Stimulated activated CD4-positive, alpha-beta T cell treated with anti-CD3 and anti-CD28 coated beads, Interleukin-1b, Interleukin-23, amount 100 ng/mL, for 48 hours (primary cell): ENCODE data around the gene STX7.
"Not testable (repeated sequence)": the region's sequence is repeated elsewhere in the genome, so short reads cannot be mapped to it uniquely, and the experiment has no call there.

Experiments used
- DNase-seq: peaks from one replicate; pipeline ENCODE4 v3.0.0-alpha.2; 2020

Gene STX7

DNA sequence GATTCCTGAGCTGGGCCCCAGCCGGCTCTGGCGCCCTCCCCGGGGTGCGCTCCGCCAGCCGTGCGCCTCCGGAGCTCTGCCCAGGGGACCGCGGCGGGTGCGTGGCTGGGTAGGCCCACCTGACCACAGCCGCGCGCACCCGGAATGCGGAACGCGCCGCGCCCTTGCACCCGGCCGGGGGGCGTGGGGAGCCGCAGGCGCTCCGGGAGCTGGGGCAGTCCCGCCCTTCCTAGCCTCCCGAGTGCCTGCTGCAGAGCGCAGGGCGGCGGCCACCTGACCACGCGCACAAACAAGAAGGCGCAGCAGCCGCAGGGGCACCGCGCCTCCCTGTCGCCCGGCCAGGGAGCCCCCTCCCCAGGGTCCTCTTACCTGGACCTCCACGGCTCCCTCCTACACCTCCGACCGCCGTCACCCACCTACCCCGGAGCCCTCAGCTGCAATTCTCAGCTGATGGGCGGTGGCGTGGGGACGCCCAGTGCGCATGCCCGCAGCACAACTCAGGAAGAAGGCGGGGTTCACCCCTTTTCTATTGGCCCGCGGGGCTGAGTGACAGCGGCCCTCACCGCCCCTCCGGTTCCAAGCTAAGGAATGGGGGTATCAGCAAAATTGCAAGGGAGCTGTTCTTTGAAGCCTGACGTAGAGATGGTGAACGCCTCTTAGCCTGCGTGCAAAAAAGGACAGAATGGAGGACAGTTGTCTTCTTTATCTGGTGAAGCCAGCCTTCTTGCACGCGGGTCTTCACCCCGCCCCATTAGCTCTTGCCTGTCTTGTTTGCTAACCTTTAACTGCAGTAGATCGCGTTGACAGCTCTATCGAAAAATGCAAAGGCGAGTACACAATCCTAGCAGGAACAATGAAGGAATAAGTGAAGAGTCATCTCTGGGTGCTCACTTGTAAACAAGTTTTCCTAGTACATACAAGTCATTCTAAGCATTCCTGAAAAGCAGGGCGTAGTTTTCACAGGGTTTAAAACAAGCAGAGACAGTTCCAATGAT, at the start of gene STX7:
STX7 (minus strand) TSS at position 479 of the 995 bp plus-strand sequence. CDS start 9,586 bp downstream, outside the sequence.
- peak; percentile 87 for DNase-seq

GRCh38 chr6:132560087-132560486, 47.2 kb upstream of the STX7 start:
- not testable (repeated sequence) for DNase-seq

GRCh38 chr6:132552372-132552771, 39.5 kb upstream of the STX7 start, which contains the start of gene TAAR8:
TAAR8 (plus strand) TSS chr6:132552672; CDS start chr6:132552693, 21 bp downstream.
- DNase-seq: no peak

DNA sequence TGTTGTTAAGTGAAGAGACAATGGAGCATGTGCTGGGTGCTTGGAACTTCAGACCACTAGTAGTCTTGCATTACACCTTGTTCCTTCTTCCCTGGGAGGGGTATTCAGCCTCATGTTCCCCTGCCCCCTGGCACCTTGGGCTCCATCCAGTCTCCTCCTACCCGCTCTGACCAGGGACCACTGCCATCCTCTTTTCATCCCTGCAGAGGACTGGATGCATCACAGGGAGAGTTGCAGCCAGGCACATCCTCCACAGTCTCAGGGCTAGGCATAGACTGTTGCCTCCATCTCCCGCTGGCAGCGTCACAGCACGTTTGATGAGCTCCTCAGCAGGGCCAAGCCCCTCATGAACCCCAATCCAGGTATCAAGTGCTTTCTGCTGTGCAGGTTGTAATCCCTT, 38.3 kb upstream of the STX7 start:
- no peak for DNase-seq

DNA sequence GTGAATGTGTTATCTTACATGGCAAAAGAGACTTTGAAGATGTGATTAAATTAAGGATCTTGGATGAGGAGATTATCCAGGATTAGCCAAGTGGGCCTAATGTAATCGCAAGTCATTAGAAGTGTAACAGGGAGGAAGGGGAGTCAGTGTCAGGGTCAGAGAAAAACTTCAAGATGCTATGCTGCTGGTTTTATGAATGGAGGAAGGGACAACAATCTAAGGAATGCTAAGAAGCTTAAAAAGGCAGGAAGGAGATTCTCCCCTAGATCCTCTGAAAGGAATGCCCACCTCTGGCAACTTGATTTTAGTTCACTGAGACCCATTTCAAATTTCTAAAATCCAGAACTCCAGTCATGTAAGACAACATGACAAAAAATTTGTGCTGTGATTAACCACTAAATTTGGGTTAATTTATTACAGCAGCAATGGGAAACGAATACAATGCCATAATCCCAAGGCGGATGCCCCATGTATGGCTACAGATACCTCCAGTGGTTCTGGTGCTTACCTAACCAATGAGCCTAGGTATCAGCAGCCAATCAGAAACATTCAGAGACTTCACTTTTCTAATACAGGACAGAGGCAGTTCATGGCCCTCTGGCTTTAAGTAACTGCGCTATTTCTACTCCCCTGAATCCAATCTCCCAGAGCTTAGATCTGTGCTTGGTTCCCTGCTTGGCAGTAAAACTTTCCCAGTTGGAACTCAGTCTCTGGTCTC, 36.0 kb upstream of the STX7 start:
- no peak for DNase-seq

DNA sequence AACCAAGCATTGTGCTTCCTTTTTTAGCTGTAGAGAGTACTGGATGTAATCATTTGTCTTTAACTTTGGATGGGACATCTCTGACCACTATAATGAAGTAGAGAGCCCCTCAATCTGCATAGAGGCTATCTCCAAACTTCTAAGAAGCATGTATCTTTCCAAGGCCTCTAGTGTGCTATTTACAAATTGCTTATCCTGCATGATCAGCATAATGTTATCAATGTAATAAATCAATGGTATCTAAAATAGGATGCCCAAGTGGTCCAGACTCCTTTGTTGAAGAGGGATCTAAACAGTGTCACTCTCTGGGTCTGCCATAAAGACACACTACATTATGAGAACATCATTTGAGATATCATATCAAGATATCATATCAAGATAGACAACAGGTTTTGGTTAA, 31.9 kb upstream of the STX7 start:
- DNase-seq: no peak

DNA sequence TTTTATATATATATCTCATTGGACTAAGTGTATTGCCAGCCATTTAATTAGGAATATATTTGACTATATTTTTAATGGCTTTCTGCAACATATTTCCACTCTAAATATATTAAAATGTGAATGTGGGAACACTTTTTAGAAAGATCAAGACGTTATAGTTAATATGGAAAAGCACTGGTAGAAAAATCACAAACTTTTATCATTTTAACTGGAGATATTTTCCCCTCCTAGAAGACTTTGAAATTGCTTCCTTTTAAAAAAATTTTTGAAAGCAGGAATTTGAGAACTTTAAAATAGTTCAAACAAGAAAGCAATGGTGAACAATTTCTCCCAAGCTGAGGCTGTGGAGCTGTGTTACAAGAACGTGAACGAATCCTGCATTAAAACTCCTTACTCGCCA, 25.1 kb upstream of the STX7 start, which contains the start of gene TAAR9:
TAAR9 (plus strand) TSS at position 301 of the 400 bp plus-strand sequence; CDS start at position 314, 13 bp downstream.
- DNase-seq: no peak

- no peak for DNase-seq
Measured at GRCh38 chr6:132537145-132537544, 24.2 kb upstream of the STX7 start.

DNA sequence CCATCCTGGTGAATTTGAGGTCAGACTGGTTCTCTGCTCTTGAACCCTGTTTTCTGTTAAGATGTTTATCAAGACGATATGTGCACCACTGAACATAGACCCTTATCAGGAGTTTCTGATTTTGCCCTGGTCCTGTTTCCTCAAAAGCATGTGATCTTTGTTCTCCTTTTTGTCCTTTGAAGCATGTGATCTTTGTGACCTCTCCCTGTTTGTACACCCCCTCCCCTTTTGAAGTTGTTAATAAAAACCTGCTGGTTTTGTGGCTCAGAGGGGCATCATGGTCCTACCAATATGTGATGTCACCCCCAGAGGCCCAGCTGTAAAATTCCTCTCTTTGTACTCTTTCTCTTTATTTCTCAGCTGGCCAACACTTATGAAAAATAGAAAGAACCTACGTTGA, 21.6 kb upstream of the STX7 start:
- not testable (repeated sequence) for DNase-seq

DNA sequence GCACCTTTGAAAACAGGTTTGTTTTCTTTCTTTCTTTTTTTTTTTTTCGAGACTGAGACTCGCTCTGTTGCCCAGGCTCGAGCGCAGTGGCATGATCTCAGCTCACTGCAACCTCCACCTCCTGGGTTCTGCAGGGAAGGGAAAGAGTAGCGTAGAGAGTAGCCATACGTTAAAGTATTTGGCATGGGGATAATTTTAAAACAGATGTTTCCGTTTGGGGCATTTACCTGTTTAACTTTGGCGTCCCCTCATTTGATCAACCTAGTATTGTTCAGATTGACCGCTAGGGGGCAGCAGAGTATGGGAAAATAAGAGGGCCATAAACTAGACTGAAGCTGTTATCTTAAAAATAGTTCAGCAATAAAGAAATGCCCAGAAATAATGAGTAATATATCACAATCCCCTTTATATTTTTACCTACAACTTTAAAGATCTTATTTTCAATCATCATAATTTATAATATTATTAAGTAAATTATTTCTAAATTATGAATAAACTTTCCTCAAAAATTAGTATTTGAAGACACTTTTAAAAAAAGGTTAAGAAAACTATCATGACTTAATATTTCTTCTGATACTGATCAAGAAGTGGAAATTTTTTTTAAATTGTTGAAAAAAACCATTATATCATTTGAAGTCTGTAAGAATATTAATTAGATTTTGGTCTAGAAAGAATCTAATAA, 17.5 kb upstream of the STX7 start:
- peak; percentile 58 for DNase-seq

DNA sequence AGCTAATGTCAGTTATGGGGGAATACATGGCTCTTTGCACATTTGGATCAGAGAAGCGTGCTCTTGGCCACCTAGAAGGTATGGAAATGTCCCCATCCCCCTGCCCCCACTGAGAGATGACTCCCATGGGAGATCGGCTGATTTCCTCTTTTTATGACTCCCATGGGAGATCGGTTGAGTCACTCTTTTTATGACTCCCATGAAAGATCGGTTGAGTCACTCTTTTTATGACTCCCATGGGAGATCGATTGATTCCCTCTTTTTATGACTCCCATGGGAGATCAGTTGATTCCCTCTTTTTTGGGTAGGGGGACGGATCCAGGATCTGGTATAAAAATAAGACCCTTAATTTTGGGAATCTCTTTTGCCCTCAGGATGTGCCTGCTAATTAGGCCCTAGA, 14.9 kb upstream of the STX7 start:
- no peak for DNase-seq

DNA sequence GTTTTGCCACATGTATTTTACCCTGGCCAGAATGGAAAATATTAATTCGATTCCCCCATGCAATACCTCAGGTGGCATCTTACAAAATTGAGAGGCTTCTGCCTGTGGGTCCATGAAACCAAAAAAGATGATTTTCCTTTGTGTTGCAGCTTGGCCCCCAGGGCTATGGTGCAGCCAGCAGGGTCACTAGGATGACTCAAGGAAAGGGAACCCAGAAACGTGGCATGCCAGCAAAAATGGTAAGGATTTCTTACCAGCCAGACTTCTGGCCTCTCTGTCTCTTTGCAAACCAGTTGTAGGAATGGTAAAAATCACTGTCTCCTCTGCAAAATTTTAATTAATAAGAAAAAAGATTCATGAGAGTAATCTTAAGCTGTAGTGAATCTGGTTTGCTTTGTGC, 13.5 kb upstream of the STX7 start:
- DNase-seq: no peak

DNA sequence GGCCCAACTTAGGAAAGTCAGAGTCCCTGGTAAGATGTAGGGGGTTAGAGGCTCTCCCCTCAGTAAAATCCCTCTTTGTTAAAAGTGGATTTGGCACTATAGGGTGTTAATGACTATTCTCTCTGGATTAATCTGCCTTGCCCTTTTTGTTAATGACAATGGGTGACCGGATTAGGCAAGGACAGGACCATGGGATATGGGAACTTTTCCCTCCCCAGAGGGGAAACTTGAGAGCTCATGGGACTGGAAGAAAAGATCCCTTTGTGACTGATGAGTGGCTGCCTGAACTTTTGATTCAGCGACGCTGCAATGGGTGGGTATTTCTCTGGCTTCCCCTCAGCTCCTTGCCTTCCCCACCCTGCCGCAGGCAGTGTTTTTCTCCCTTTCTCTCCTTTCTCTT, 12.9 kb upstream of the STX7 start:
- DNase-seq: no peak

GRCh38 chr6:132524646-132525045, 11.7 kb upstream of the STX7 start:
- no peak for DNase-seq

DNA sequence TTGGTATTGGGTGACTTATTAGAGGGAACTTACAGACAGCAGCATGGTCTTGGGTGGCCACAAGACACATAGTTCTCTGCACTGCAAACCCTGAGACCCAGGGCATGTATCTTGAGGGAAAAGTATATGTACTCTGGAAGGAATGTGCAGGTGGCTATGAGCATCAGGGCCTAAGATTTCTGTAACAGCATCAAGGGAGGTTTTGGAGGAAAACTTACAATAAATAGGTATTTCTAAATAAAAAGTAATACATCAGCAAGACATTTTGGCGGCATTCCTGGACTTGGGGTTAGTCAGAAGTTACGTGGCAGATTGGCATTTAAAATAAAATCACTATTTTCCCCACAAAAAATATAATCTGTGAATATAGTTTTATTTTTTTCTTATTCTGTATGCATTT, 8.0 kb upstream of the STX7 start:
- DNase-seq: no peak

GRCh38 chr6:132515386-132515785, 2.5 kb upstream of the STX7 start:
- DNase-seq: no peak

DNA sequence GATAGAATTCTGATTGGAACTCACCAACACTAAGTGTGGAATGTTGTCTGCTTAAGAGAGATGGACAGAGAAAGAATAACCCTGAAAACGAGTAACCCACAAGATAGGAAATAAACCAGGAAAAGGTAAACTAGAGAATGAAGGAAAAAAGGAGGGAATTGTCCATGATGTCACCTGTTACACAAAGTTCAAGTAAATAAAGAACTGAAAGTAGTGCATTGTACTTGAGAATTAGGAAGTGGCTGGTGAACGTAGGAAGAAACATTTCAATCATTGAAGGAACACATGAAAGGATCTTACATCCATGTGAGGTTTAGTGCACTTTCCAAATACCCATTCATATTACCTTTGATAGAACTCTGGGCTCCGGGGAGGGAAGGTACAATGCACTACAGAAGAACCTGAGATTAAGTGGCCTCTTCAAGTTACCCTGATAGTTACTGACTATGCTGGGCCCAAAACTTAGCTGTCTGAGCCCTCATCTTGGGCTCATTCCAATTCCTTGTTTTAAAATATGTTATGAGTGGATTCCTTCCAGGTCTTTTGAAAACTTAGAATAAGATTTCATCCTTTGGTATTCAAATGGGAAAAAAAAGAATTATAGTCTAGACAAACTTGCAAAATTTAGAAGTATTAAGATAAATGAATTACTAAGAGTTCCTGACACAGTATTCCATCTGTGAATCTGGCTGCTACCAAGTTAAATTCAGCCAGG, 1.1 kb upstream of the STX7 start:
- DNase-seq: no peak

- DNase-seq: no peak
Measured at GRCh38 chr6:132512342-132512637, 626 bp downstream of the STX7 start.

DNA sequence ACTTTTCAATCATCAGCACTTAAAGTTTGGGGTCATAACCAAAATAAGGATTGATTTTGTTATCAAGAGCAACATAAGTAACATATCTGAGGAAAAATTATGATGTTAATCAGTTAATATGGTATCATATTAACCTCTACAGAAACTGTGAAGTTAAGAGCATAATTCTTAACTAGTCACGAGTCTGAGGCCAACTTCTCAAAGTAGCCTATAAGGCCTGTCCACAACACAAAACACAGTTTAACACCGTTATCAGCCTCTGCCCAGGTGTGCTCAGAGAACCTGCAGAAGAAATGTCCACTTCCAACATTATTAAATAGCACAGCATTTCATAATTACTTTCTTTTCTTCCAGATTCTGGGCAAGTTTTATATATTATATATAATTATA, 1.1 kb downstream of the STX7 start:
- no peak for DNase-seq

DNA sequence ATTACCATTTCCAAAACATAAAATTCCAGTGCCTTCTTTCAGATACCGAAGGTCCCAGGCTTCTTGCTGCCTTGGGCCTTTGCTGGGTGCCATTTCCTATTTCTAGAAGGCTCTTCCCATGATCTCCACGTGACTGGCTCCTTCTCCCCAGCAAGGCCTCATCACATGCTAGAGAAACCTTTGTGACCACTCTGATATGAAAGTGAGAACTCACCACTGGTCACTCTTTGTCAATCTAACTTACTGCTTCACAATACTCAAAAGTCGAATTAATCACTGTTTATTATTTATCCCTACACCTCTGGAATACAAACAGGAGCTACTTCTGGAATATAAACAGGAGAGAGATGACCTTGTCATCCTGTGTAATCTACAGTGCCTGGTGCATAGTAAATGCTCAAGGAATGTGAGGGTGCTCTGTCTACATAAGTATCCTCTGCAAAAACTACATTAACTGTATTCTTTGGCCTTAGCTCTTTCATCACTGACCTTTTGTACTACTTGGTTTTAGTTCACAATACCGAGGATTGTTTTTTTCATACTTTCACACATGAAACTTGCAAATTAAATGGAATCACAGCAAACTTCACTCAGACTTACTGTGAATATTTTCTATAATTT, 1.6 kb downstream of the STX7 start:
- no peak for DNase-seq

- DNase-seq: no peak
Measured at GRCh38 chr6:132506869-132507808, 5.8 kb downstream of the STX7 start.
